Kidney capillary endothelial cell (primary cell): ENCODE data around the gene EIF2A.
A peak's percentile ranks its signal among the peaks of the same experiment; 100 is the strongest.
"Not testable (repeated sequence)": the region's sequence is repeated elsewhere in the genome, so short reads cannot be mapped to it uniquely, and the experiment has no call there.

Source experiments
- DNase-seq: peaks from one replicate; pipeline ENCODE4 v3.0.0-alpha.2; 2018; ENCODE audit warnings: low spot score

Gene EIF2A

DNA sequence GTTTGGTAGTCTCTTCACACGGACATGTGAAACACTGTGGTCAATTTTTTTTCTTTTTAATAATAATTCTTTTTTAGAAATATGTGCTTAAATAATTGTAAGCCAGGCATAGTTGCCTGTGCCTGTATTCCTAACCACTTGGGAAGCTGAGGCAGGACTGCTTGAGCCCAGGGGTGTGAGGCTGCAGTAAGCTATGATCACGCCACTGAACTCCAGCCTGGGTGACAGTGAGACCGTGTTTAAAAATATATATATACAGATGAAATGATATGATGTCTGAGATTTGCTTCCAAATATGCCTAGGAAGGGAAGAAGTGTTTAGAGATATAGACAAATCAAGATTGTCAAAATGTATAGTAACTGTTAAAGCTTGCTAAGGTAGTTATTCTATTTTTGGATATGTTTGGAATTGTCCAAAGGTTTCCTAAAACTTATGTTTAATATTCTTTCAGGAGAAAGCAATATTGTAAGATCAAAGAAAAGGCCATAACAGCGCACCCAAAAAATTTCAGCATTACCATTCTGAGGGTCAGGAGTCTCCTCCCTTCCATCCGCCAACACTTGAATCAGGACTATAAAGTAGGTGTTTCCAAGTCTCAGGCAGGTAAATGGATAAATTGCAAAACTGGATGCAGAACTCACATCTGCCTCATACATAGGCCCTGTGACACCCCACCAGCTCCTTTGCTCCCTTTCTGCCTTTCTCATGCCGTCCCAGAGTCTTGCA is 56.0 kb downstream of the EIF2A start:
- DNase-seq: no peak

GRCh38 chr3:150603153-150603979 is 56.8 kb downstream of the EIF2A start, which contains the start of gene SELENOT:
Gene SELENOT, plus strand, starts transcription at chr3:150603321. Its CDS starts 42 bp downstream, at chr3:150603363.
- DNase-seq: peak; percentile 94

DNA sequence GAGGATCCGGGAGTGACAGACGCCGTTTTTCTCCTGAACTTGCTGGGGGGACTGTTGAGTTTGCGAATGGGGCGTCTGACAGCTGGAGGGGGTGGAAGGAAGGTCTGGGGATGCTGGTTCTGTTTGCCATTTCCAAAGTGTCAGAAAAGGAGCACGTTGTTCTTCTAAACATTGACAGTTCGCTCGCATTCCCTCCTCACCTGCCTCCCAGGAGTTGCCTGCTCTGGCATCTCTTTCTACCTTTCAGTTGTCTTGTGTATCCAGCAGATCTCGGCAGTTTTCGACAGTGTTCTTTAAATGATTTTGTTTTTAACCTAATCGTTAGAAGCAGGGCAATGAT is 57.4 kb downstream of the EIF2A start:
- no peak for DNase-seq

GRCh38 chr3:150605998-150606641 is 59.5 kb downstream of the EIF2A start:
- no peak for DNase-seq

GRCh38 chr3:150607267-150608065 is 60.9 kb downstream of the EIF2A start:
- no peak for DNase-seq

DNA sequence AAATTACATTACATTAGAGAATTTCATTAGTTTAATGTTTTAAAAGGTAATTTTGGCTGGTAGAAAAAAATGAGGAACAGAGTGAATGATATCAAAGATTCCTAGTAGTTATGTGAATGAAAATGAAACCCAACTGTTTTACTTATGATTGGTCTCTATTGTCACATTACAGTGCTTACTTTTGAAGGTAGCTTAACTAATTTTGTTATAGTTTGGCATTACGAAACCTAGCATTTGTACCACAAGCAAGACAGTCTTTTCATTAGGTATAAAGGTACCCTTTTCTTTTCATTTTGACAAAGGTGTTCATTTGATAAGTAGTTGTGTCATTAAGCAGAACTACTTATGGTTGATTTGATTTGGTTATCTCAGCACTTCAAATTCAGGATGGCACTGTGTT is 63.4 kb downstream of the EIF2A start:
- DNase-seq: no peak

GRCh38 chr3:150610785-150611184 is 64.2 kb downstream of the EIF2A start:
- DNase-seq: no peak

DNA sequence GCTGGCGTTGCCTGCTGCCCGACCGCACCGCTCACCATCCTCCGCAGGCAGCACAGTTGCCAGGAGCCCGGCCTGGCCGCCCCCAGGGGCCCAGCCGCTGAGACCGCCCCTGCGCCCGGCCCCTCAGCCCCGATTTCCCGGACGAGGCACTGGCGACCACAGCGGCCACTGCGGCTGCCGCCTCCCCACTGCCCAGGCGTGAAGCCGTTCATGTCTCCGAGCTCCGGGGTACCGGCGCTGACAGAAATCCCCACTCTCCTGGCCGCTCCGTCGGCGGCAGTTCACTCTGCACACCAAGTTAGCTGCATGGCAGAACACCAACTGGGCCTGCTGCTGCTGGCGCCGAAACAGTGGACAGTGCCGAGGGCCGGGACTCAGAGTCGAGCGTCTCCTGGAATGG is 65.1 kb downstream of the EIF2A start:
- DNase-seq: no peak

DNA sequence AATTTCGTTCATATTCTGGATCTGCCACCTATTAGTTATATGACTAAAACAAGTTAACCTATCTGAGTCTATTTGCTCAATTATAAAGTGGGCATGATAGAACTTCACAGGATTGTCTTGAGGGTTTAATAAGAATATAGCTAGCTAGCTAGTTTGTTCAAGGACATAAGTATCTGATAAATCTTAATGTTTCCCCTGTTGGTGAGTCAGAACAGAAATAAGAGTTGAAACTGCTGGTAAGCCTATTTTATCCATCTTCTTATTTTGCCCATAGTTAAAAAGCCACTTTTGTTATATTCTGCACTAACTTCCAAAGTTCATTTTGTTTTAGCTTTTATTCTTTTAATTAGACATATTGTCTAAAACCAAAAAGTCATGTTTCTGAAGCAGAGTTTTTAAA is 65.9 kb downstream of the EIF2A start:
- DNase-seq: no peak

DNA sequence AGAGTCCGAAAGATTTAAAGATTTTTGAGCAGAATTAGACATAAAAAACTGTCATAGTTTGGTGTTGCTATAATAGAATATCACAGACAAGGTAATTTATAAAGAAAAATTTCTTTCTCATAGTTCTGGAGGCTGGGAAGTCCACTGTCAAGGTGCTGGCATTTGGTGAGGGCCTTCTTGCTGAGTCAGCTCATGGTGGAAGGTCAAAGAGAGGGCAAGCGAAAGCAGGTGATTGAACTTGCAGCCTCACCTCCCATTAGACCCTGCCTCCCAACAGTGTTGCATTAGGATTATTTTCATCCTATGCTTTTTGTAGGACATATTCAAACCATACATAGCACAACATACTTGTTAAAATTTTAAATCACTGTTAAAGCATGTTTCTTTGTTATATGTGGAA is 66.4 kb downstream of the EIF2A start:
- DNase-seq: no peak

DNA sequence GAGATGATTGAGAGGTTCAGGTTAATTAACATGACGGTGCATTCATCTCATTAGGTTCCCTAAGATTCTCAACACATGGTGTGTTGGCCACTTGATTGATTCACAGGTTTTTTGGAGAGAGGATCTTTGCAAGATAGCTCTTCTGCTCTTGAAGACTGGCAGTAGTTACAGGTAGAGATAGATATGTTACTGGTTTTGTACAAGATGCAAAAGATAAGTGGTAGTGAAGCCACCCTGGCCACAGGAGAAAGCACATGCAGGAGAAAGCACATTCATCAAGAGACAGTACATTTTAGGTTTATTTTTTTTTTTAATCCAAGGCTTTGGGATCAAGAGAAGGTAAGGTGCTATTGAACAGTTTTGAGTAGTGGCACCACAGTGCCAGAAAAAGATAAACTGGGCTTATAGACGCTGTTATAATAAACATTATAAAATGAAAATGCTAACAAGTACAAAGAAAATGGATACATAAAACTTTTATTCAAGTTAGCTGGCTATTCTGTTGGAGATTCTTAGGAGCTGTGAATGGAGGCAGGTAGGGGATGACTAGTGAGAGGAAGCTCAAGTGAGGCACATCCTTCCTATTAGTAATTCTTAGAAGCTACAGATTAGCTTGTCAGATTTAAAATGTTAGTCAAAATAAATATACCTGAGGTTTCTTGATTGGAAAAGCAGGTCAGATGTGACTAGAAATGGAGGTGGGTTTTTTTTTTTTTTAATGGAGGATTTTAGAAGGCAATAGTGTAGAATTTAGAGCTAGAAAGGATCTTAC is 67.3 kb downstream of the EIF2A start:
- peak; percentile 49 for DNase-seq

DNA sequence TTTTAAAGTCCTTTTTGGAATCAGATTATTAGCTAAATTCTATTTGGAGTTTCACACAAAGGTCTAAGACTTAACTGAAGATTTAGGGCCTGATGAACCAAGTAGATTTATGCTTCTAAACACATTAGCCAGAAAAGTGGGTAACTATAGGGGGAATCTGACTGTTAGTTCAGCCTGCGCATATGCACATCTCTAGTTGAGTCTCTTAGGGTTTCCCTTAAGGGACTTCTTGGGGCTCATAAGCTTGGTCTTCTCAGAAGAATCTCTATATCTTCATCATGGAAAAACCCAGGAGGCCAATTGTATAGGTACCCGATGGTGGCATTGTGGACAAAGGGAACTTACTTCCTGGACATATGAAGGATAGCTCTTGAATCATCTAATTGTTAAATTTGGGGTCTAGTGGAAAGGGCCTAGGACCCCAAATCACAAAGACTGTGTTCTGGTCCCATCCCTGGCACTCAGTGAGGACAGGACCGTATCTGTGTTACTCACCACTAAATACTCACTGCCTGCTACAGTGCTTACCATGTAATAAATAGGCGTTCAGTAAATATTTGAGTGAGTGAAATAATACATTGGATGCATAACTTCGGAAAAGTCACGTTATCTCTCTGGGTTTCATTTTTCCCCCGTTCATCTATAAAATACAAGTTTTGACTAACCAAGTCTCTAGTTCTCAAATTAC is 73.6 kb downstream of the EIF2A start:
- no peak for DNase-seq

GRCh38 chr3:150622955-150623354 is 76.4 kb downstream of the EIF2A start:
- DNase-seq: not testable (repeated sequence)

DNA sequence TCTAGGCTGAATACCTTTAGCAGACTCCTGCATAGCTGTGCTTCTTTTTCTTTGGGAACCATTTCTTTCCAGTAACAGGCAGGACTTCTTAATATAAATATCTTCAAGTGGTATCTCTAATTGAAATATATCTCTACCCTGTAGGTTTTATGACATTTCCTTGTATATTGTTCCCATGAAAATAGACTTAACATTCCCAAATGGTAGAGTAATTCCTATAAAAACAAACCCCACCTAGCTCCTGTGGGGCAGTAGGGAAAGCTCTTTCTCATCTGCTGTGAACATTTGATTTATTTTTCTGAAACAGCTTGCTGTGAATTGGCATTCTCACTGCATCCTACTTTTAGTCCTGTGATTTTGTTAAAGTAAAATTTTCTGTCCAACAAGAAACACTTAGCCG is 77.4 kb downstream of the EIF2A start:
- no peak for DNase-seq

GRCh38 chr3:150626148-150626930 is 79.8 kb downstream of the EIF2A start:
- no peak for DNase-seq

DNA sequence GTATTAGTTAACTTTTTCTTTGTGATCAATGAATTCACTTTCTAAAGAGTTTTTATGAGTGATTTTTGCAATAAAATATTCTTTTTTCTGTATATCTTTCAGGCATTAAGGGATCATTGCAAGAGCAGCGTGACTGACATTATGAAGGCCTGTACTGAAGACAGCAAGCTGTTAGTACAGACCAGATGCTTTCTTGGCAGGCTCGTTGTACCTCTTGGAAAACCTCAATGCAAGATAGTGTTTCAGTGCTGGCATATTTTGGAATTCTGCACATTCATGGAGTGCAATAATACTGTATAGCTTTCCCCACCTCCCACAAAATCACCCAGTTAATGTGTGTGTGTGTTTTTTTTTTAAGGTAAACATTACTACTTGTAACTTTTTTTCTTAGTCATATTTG is 81.0 kb downstream of the EIF2A start:
- no peak for DNase-seq

DNA sequence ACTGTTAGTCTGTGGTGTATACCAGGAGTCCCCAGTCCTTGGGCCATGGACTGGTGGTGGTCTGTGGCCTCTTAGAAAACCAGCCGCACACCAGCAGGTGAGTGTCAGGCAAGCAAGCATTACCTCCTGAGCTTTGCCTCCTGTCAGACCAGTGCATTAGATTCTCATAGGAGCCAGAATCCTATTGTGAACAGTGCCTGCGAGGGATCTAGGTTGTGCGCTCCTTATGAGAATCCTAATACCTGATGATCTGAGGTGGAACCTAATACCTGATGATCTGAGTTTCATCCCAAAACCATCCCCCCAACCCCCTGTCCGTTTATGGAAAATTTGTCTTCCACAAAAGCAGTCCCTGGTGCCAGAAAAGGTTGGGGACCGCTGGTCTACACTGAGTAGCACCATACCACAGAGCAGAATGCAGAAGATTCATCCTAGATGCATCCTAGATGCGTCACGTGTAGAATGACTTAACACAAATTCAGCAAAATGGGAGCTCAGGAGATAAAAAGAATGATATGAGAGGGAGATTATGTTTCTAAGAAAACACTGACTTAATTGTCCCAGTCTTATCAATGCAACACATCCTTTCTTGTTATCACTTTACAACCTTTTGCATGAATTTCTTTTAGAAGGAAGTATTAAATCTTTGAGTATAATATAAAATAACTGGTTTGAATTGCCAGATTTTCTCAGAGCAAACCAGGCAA is 85.1 kb downstream of the EIF2A start:
- no peak for DNase-seq

DNA sequence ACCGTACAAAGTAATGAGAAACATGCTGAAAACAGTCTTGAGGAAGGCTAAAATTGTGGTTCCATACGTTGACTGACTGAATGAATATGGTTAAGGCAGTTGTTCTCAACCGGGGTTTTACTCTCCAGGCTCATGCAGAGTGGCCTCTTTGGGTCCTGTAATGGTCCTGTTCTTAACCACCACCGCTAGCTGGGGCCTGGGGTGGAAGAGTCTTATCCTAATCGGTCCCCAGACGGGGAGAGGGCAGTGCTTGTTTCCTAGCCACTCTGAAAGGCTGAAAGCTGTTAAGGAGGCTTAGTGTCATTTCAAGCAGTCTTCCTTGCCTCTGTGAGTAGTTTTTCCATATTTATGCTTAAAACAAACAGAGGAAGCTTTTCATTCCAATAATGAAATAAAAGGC is 88.5 kb downstream of the EIF2A start:
- DNase-seq: no peak

DNA sequence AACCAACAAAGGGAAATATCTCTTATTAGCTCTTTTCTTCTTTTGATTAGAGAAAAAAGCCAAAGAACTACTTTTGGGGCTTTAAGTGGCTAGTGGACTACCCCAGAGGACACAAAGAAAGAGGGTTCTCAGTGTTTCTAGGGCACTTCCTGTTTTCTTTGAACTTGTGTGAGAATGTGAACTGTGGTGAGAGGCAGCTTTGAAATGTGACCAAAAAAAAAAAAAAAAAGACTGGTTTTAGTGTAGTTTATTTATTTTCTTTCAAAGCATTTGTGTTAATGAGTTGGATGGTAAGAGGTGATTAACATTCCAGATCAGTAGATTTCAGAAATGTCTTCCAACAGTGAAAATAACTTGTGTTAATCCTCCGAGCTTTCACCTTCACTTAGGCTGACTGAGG is 88.9 kb downstream of the EIF2A start:
- DNase-seq: no peak
